Muscle layer of duodenum (tissue), 2 donors: Measurements from ENCODE around the gene KCNJ12.
"Not testable (repeated sequence)": the region's sequence is repeated elsewhere in the genome, so short reads cannot be mapped to it uniquely, and the experiment has no call there.

Source experiments
- H3K27ac ChIP-seq: one replicate; pipeline ENCODE4 v1.7.0; 2013; ENCODE audit warnings: mild to moderate bottlenecking, low read length
- H3K27me3 ChIP-seq: one replicate; pipeline ENCODE4 v1.7.0; 2013; ENCODE audit warnings: low read depth, mild to moderate bottlenecking, control low read depth, low read length
- H3K36me3 ChIP-seq, 2 donors: one replicate each; pipeline ENCODE4 v1.7.0; 2013; ENCODE audit warnings: low read length in 2 of 2, control low read depth in 1 of 2, mild to moderate bottlenecking in 1 of 2; ENCODE audit not compliant: insufficient read depth in 2 of 2, control insufficient read depth in 1 of 2
- H3K4me1 ChIP-seq, 2 donors: one replicate each; pipeline ENCODE4 v1.7.0; 2013; ENCODE audit warnings: low read length in 2 of 2, mild to moderate bottlenecking in 2 of 2, control low read depth in 1 of 2, moderate library complexity in 1 of 2; ENCODE audit not compliant: insufficient read depth in 2 of 2, control insufficient read depth in 1 of 2
- H3K4me3 ChIP-seq, 2 donors: one replicate each; pipeline ENCODE4 v1.7.0; 2013; ENCODE audit warnings: low read length in 2 of 2, low read depth in 1 of 2, mild to moderate bottlenecking in 1 of 2
- H3K9me3 ChIP-seq, 2 donors: one replicate each; pipeline ENCODE4 v1.7.0; 2013; ENCODE audit warnings: low read length in 2 of 2, control low read depth in 1 of 2, mild to moderate bottlenecking in 1 of 2; ENCODE audit not compliant: control insufficient read depth in 1 of 2
- donor health status: healthy.

KCNJ12 gene

GRCh38 chr17:21396237-21396636 lies 20.1 kb downstream of the KCNJ12 start:
- H3K27ac ChIP-seq: no peak overlapping the region
- no peak overlapping the region for H3K4me3 ChIP-seq
- H3K4me1 ChIP-seq: peaks cover 0 to 10% of the 10 kb centered on the region in 2 donors

GRCh38 chr17:21397341-21398190 lies 21.4 kb downstream of the KCNJ12 start:
- H3K4me3 ChIP-seq: no peak overlapping the region
- H3K27ac ChIP-seq: no peak overlapping the region
- H3K4me1 ChIP-seq: peaks cover 0 to 10% of the 10 kb centered on the region in 2 donors
- H3K9me3 ChIP-seq: no peaks in the 10 kb centered on the region
- no peaks in the 10 kb centered on the region for H3K36me3 ChIP-seq
- H3K27me3 ChIP-seq: no peaks in the 10 kb centered on the region

More at GRCh38 chr17:21396237-21396636, 20.1 kb downstream of the KCNJ12 start:
- H3K9me3 ChIP-seq: no peaks in the 10 kb centered on the region
- no peaks in the 10 kb centered on the region for H3K27me3 ChIP-seq
- no peaks in the 10 kb centered on the region for H3K36me3 ChIP-seq

GRCh38 chr17:21399474-21400186 lies 23.5 kb downstream of the KCNJ12 start:
- Histone ChIP-seq H3K9me3 (no peaks in the 10 kb centered on the region), H3K36me3 (no peaks in the 10 kb centered on the region), H3K4me1 (peaks cover 0 to 10% of the 10 kb centered on the region in 2 donors), H3K4me3 (no peak overlapping the region), H3K27ac (no peak overlapping the region), H3K27me3 (no peaks in the 10 kb centered on the region)

GRCh38 chr17:21400187-21400569 lies 24.0 kb downstream of the KCNJ12 start:
- H3K4me3 ChIP-seq, H3K27me3 ChIP-seq, H3K36me3 ChIP-seq, H3K9me3 ChIP-seq, H3K27ac ChIP-seq: not testable (repeated sequence)
- H3K4me1 ChIP-seq: peaks cover 0 to 10% of the 10 kb centered on the region in 2 donors

DNA sequence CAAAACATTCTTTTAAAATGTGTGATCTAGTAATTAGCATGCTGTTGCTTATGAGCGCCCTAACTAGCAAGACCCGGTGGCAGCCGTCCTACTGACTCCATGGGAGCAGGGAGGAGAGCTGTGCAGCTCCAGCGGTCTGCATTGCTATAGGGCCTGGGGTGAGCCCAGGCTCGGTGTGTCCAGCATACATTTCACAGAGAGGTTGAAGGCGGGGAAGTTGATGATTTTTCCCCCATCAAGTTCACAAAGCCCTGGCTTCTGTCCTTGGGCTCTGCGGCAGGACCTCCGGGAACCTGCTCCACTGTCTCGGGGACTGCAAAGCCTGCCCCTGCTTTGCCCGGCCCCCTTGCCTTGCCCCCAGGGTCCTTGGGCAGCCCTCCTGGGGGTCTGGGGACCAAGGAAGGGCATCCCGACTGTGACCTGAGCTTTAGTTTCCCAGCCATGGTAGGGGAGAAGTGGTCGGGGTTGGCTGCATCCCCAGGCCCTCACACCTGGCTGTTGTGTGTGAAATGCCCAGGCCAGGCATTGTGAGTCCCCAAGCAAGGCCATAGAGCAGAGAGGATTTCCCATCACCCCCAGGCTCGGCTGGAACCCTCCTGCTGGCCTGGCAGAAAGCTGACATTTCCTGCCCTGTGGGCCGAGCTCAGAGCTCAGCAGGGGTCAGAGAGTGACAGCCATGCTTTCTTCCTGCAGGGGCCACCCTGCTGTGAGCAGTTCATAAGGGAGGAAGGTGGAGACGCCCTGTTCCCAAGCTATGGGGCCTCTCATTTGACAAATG lies 24.8 kb downstream of the KCNJ12 start:
- peaks cover 0 to 10% of the 10 kb centered on the region in 2 donors for H3K4me1 ChIP-seq
- no peaks in the 10 kb centered on the region for H3K27me3 ChIP-seq
- no peaks in the 10 kb centered on the region for H3K36me3 ChIP-seq
- H3K4me3 ChIP-seq: no peak overlapping the region
- no peaks in the 10 kb centered on the region for H3K9me3 ChIP-seq
- no peak overlapping the region for H3K27ac ChIP-seq

- H3K4me3 ChIP-seq, H3K27ac ChIP-seq, H3K9me3 ChIP-seq, H3K36me3 ChIP-seq, H3K4me1 ChIP-seq, H3K27me3 ChIP-seq: not testable (repeated sequence)
These were observed 26.0 kb downstream of the KCNJ12 start for GRCh38 chr17:21402166-21402571.

DNA sequence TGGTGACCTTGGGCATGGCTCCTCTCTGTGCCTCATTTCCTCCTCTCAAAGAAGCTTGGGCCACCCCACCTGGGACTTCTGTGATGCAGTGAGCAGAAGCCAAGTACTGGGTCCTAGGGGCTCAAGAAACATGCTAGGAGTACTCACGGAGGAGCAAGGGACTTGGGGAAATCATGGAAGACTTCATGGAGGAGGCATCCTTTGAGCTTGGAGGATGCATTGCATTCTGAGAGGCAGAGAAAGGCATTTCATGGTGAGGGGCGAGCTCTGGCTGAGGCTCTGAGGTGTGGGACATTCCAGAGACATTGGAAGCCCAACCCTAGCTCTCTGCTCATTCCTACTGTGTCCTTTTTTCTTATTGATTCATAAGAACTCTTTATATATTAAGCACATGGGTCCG lies 26.8 kb downstream of the KCNJ12 start:
- H3K4me1 ChIP-seq, H3K27me3 ChIP-seq, H3K27ac ChIP-seq, H3K36me3 ChIP-seq, H3K9me3 ChIP-seq, H3K4me3 ChIP-seq: not testable (repeated sequence)

DNA sequence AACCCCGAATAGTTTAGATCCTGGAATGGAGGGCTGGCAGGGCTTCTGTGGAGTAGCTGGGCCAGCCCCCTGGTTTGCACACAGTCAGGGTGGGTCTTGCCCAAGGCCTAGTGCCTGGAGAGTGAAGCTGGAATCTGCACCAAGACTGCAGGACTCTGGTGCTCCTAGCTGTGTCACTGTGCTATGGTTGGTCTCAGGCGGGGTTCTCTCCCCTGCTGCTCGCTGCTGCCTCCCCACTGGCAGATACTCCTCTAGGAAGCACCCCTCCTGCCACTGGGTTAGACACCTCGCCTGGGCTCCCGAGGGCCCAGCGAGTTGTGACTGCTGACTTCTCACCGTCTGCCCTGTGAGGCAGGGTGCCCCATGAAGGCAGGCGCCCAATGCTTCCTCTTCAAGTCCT lies 27.9 kb downstream of the KCNJ12 start:
- not testable (repeated sequence) for H3K4me1 ChIP-seq, H3K9me3 ChIP-seq, H3K4me3 ChIP-seq, H3K36me3 ChIP-seq, H3K27me3 ChIP-seq, H3K27ac ChIP-seq

DNA sequence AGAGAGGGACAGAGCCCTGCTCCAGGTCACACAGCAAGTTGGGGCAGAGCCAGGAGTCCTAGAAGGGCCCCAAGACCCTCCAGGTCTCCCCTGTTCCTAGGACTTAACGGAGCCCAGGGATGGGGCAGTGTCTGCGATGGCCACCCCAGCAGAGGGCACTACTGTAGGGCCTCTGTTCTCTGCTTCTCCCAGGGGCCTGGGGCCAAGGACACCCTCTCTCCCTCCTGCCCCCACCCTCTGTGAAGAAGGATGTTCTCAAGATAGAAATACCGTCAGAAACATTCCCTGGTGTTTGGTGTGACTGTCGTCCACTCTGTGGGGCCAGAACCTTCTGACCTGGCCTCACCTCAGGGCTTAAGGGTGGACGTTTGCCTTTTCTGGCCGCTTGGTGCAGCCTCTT lies 28.4 kb downstream of the KCNJ12 start:
- H3K4me3 ChIP-seq, H3K4me1 ChIP-seq, H3K36me3 ChIP-seq, H3K9me3 ChIP-seq, H3K27me3 ChIP-seq, H3K27ac ChIP-seq: not testable (repeated sequence)

DNA sequence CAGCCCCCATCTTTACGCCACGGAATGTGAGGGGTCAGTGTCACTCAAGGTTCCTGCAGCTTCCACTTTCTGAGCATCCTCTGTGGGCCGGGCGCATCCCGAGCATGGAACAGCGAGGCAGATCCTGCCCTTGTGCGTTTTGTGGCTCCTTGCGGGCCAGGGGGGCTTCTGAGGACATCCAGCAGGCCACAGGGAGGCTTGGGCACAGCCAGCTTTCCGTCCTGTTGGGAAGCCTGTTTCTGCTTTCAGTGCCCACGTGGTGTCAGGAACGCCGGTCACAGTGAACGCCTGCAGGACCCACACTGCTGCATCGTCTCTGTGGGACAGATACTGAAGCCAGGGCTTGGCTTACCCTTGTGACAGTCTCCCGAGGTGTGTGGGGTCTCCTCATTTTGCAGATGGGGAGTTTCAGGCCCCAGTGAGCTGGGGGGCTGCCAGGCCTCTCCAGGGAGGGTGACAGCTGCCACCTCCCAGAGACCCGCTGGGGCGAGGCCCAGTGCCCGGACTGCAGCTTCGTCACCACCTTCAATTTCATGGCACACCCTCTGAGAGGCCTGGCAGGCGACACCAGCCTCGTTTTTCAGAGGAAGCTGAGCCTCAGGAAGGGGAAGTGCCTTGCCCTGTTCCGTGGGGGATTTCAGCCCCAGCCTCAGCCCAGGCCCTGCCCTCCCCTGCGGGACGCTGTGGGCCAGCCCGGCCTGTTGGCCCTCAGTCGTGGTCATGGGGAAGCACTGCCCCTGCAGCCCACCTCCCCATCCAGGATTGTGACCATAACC lies 29.0 kb downstream of the KCNJ12 start:
- H3K9me3 ChIP-seq, H3K27ac ChIP-seq, H3K4me3 ChIP-seq, H3K36me3 ChIP-seq, H3K4me1 ChIP-seq, H3K27me3 ChIP-seq: not testable (repeated sequence)

- H3K27ac ChIP-seq, H3K9me3 ChIP-seq, H3K27me3 ChIP-seq, H3K4me3 ChIP-seq, H3K4me1 ChIP-seq, H3K36me3 ChIP-seq: not testable (repeated sequence)
These were observed 29.8 kb downstream of the KCNJ12 start for GRCh38 chr17:21405904-21406400.
